IPS DF 6.9 (cell line): ENCODE data around the gene ZSWIM4.

Experiments
- DNase-seq: peaks from one replicate; pipeline ENCODE4 v3.0.0-alpha.2; 2013; ENCODE audit warnings: low read depth, low spot score
- H3K27ac ChIP-seq: one replicate; pipeline ENCODE4 v1.5.1; 2013; ENCODE audit warnings: low read length, control low read depth
- H3K27me3 ChIP-seq: 2 replicates; pipeline ENCODE4 v1.6.1; 2013; ENCODE audit warnings: mild to moderate bottlenecking, low read length; ENCODE audit not compliant: control insufficient read depth, insufficient read depth
- H3K36me3 ChIP-seq: 2 replicates; pipeline ENCODE4 v1.6.1; 2013; ENCODE audit warnings: low read length; ENCODE audit not compliant: control insufficient read depth, insufficient read depth
- H3K4me1 ChIP-seq: 2 replicates; pipeline ENCODE4 v1.6.1; 2013; ENCODE audit warnings: low read length; ENCODE audit not compliant: control insufficient read depth, insufficient read depth
- H3K4me3 ChIP-seq: 2 replicates; pipeline ENCODE4 v1.5.1; 2013; ENCODE audit warnings: mild to moderate bottlenecking, low read length
- H3K9me3 ChIP-seq: 2 replicates; pipeline ENCODE4 v1.6.1; 2013; ENCODE audit warnings: low read length, inconsistent platforms; ENCODE audit not compliant: control insufficient read depth, insufficient read depth
- WGBS: extraction: QIAGEN DNeasy Blood & Tissue Kit; methylation state at CpG from one replicate; pipeline ENCODE4 v1.1.7; 2013; ENCODE audit warnings: mixed read lengths, missing lambda C conversion rate; ENCODE audit not compliant: insufficient read length, insufficient coverage; 5-methylcytosine and 5-hydroxymethylcytosine counted together

The ZSWIM4 gene

GRCh38 chr19:13795595-13796300 is 505 bp downstream of the ZSWIM4 start:
- no peaks in the 10 kb centered on the region; the same call in 1 of the 2 replicates for H3K4me1 ChIP-seq
- no peaks in the 10 kb centered on the region for H3K9me3 ChIP-seq
- peaks cover 3% of the 10 kb centered on the region; the same call in 1 of the 2 replicates for H3K36me3 ChIP-seq
- no peak for DNase-seq
- H3K27me3 ChIP-seq: no peaks in the 10 kb centered on the region
- no peak overlapping the region for H3K27ac ChIP-seq
- peak overlapping the region; percentile 75 for H3K4me3 ChIP-seq
- no CpG with 5 or more reads among the region's 42 CpGs for WGBS

GRCh38 chr19:13796301-13797057 is 1.2 kb downstream of the ZSWIM4 start:
- no peaks in the 10 kb centered on the region for H3K9me3 ChIP-seq
- DNase-seq: no peak
- H3K36me3 ChIP-seq: peaks cover 3% of the 10 kb centered on the region
- WGBS: no CpG with 5 or more reads among the region's 12 CpGs
- H3K4me3 ChIP-seq: peak overlapping the region; percentile 75; the same call in 1 of the 2 replicates
- H3K27me3 ChIP-seq: no peaks in the 10 kb centered on the region
- H3K4me1 ChIP-seq: no peaks in the 10 kb centered on the region; the same call in 1 of the 2 replicates
- H3K27ac ChIP-seq: no peak overlapping the region

GRCh38 chr19:13797058-13797440 is 1.8 kb downstream of the ZSWIM4 start:
- no peaks in the 10 kb centered on the region for H3K9me3 ChIP-seq
- H3K27me3 ChIP-seq: no peaks in the 10 kb centered on the region
- DNase-seq: no peak
- H3K27ac ChIP-seq: no peak overlapping the region
- no peak overlapping the region for H3K4me3 ChIP-seq
- WGBS: no CpG with 5 or more reads among the region's 4 CpGs
- H3K36me3 ChIP-seq: peaks cover 3% of the 10 kb centered on the region
- H3K4me1 ChIP-seq: no peaks in the 10 kb centered on the region; the same call in 1 of the 2 replicates

- WGBS: no CpG with 5 or more reads among the region's 7 CpGs
- Histone ChIP-seq H3K4me1 (no peaks in the 10 kb centered on the region; the same call in 1 of the 2 replicates), H3K36me3 (peaks cover 3% of the 10 kb centered on the region), H3K27me3 (no peaks in the 10 kb centered on the region), H3K9me3 (no peaks in the 10 kb centered on the region), H3K27ac (no peak overlapping the region), H3K4me3 (no peak overlapping the region)
- no peak for DNase-seq
Measured at GRCh38 chr19:13797870-13798269, 2.6 kb downstream of the ZSWIM4 start.

GRCh38 chr19:13799669-13800068 is 4.4 kb downstream of the ZSWIM4 start:
- DNase-seq: no peak
- Histone ChIP-seq H3K4me3 (no peak overlapping the region), H3K36me3 (peaks cover 3% of the 10 kb centered on the region), H3K27ac (no peak overlapping the region), H3K9me3 (no peaks in the 10 kb centered on the region), H3K4me1 (no peaks in the 10 kb centered on the region; the same call in 1 of the 2 replicates), H3K27me3 (no peaks in the 10 kb centered on the region)
- no CpG with 5 or more reads among the region's 22 CpGs for WGBS

GRCh38 chr19:13803038-13803437 is 7.8 kb downstream of the ZSWIM4 start:
- H3K9me3 ChIP-seq: no peaks in the 10 kb centered on the region
- H3K4me1 ChIP-seq: no peaks in the 10 kb centered on the region
- no peaks in the 10 kb centered on the region for H3K27me3 ChIP-seq
- WGBS: no CpG with 5 or more reads among the region's 9 CpGs
- H3K4me3 ChIP-seq: no peak overlapping the region
- H3K27ac ChIP-seq: no peak overlapping the region
- peaks cover 10% of the 10 kb centered on the region for H3K36me3 ChIP-seq
- DNase-seq: no peak

GRCh38 chr19:13804830-13805683 is 9.8 kb downstream of the ZSWIM4 start:
- no peaks in the 10 kb centered on the region for H3K9me3 ChIP-seq
- WGBS: 100% methylated on average over 2 of the region's 35 CpGs
- peaks cover 13% of the 10 kb centered on the region for H3K36me3 ChIP-seq
- DNase-seq: no peak
- H3K4me1 ChIP-seq: no peaks in the 10 kb centered on the region
- H3K4me3 ChIP-seq: no peak overlapping the region
- no peak overlapping the region for H3K27ac ChIP-seq
- H3K27me3 ChIP-seq: no peaks in the 10 kb centered on the region

GRCh38 chr19:13806728-13807127 is 11.5 kb downstream of the ZSWIM4 start:
- Histone ChIP-seq H3K9me3 (no peaks in the 10 kb centered on the region), H3K4me3 (no peak overlapping the region), H3K36me3 (peaks cover 13% of the 10 kb centered on the region), H3K27me3 (no peaks in the 10 kb centered on the region), H3K4me1 (no peaks in the 10 kb centered on the region), H3K27ac (no peak overlapping the region)
- no peak for DNase-seq
- 100% methylated on average over 2 of the region's 3 CpGs for WGBS

- Histone ChIP-seq H3K4me3 (no peak overlapping the region), H3K9me3 (no peaks in the 10 kb centered on the region), H3K36me3 (peaks cover 13% of the 10 kb centered on the region), H3K4me1 (no peaks in the 10 kb centered on the region), H3K27ac (no peak overlapping the region), H3K27me3 (no peaks in the 10 kb centered on the region)
- WGBS: no CpG with 5 or more reads among the region's 3 CpGs
- DNase-seq: no peak
Measured at GRCh38 chr19:13807421-13808021, 12.3 kb downstream of the ZSWIM4 start.

- no CpG with 5 or more reads among the region's 34 CpGs for WGBS
- Histone ChIP-seq H3K4me1 (no peaks in the 10 kb centered on the region), H3K27me3 (no peaks in the 10 kb centered on the region), H3K27ac (no peak overlapping the region), H3K4me3 (no peak overlapping the region), H3K9me3 (no peaks in the 10 kb centered on the region), H3K36me3 (peaks cover 20% of the 10 kb centered on the region)
- DNase-seq: no peak
Measured at GRCh38 chr19:13808856-13809255, 13.6 kb downstream of the ZSWIM4 start.
